Sigmoid colon (tissue), 4 donors: ENCODE results near the gene MTRF1.

Source experiments
- EP300 ChIP-seq, 4 donors: sonication (generic); formaldehyde crosslinking; IDR thresholded peaks; one replicate each; pipeline ENCODE4 v1.6.1; 2017; ENCODE audit warnings: antibody characterized with exemption in 4 of 4
- POLR2A ChIP-seq, 2 donors: fragments of 450-650 bp; IDR thresholded peaks; one replicate each; pipeline ENCODE4 v1.6.1; 2016; ENCODE audit warnings: antibody characterized with exemption in 2 of 2, mild to moderate bottlenecking in 2 of 2, moderate library complexity in 2 of 2
- TF ChIP-seq, protein P1 (sequence below), 4 experiments: fragments of 450-650 bp in 3 of 4; fragments of 200-600 bp in 1 of 4; IDR thresholded peaks; one replicate each; pipeline ENCODE4 v1.5.1; 2016 to 2019; ENCODE audit warnings: antibody characterized with exemption in 4 of 4, mild to moderate bottlenecking in 3 of 4, moderate library complexity in 2 of 4

- TF ChIP-seq EP300 (IDR thresholded peaks at IDR 0.05), result no peak
- no peak for TF ChIP-seq POLR2A (IDR thresholded peaks at IDR 0.05)
- TF ChIP-seq, protein P1, sequence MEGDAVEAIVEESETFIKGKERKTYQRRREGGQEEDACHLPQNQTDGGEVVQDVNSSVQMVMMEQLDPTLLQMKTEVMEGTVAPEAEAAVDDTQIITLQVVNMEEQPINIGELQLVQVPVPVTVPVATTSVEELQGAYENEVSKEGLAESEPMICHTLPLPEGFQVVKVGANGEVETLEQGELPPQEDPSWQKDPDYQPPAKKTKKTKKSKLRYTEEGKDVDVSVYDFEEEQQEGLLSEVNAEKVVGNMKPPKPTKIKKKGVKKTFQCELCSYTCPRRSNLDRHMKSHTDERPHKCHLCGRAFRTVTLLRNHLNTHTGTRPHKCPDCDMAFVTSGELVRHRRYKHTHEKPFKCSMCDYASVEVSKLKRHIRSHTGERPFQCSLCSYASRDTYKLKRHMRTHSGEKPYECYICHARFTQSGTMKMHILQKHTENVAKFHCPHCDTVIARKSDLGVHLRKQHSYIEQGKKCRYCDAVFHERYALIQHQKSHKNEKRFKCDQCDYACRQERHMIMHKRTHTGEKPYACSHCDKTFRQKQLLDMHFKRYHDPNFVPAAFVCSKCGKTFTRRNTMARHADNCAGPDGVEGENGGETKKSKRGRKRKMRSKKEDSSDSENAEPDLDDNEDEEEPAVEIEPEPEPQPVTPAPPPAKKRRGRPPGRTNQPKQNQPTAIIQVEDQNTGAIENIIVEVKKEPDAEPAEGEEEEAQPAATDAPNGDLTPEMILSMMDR (IDR thresholded peaks at IDR 0.05), result no peak
Observed at GRCh38 chr13:41259875-41260501, 3.4 kb downstream of the MTRF1 start.
